GM19328 (cell line): ENCODE results near the gene AGRN.
"Not testable (repeated sequence)": the region's sequence is repeated elsewhere in the genome, so short reads cannot be mapped to it uniquely, and the experiment has no call there.

Source experiments
- ATAC-seq: cut with Tn5 transposase; IDR thresholded peaks from one replicate; pipeline ENCODE4 v1.9.1; 2021; ENCODE audit warnings: mild to moderate bottlenecking, moderate library complexity; ENCODE audit not compliant: unreplicated experiment

Gene AGRN

GRCh38 chr1:1075148-1075935 lies 55.4 kb downstream of the AGRN start:
- ATAC-seq: no peak

DNA sequence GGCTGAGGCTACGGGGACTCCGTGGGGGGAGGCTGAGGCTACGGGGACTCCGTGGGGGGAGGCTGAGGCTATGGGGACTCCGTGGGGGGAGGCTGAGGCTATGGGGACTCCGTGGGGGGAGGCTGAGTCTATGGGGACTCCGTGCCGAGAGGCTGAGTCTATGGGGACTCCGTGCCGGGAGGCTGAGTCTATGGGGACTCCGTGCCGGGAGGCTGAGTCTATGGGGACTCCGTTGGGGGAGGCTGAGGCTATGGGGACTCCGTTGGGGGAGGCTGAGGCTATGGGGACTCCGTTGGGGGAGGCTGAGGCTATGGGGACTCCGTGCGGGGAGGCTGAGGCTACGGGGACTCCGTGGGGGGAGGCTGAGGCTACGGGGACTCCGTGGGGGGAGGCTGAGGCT lies 57.5 kb downstream of the AGRN start:
- ATAC-seq: not testable (repeated sequence)

- no peak for ATAC-seq
Observed at GRCh38 chr1:1079408-1080121, 59.6 kb downstream of the AGRN start.

DNA sequence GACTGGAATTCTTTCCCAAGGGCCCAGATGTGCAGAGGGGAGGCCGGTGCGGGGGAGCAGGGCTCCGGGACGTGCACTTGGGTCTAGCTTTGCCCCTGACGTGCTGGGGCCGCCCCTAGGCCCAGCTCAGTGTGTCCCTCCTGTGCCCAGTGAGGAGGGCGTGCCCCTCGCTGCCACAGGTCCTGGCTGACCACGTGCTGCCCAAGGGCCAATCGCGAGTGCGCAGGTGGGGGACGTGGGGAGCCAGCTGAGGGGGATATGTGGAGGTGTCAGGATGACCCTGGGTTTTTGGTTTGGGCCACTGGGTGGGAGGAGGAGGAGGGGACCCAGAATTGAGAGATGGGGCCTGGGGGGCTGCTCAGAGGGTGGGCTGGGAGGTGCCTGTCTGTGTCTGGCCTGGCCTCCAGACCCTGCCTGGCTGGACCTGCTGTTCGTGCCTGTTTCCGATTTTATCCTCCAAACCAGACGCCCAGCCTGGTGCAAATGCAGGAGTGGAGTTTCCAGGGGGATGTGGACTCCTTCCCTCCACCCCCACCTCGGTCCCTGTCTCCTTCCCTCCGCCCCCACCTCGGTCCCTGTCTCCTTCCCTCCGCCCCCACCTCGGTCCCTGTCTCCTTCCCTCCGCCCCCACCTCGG lies 60.3 kb downstream of the AGRN start:
- no peak for ATAC-seq

- no peak for ATAC-seq
Observed at GRCh38 chr1:1080951-1081310, 61.0 kb downstream of the AGRN start.

DNA sequence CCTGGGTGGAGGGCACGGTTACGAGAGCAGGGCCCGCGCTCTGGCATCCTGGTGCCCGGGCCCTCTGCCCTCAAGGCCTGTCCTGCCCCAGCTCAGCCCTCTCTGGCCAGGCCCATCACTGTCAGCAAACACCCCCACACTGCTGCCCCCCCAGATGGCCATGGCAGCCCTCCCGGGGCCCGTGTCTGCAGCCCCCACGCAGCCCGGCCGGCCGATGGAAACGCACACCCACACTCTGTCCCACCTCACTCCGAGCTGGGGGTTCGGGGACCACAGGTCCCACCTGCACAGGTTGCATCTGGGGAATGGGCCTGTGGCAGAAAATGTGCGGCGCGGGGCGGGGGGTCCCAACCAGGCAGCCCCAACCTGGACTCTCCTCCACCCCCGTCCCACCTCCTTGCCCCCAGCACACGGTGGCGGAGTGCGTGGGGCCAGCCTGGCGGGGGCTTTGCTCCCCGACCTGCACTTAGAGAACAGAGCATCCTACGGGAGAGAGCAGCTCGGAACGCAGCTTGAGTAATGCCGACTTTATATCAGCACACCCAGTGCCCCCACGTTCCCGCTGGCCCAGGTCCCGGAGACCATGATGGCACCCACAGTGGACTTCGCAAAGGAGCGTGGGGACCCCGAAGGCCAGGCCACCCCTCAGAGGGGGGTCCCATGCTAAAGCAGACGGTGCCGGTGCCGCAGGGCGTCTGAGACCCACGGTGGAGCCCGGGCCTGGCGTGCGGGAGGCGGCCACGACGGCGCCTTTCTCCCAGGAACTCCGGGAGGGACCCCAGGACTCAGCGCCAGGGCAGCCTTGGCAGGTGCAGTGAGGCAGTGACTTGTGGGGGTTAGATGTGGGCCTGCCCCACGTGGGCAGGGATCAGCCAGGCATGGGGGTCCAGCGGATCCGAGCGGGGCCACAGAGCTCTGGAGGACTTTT lies 61.7 kb downstream of the AGRN start:
- no peak for ATAC-seq

DNA sequence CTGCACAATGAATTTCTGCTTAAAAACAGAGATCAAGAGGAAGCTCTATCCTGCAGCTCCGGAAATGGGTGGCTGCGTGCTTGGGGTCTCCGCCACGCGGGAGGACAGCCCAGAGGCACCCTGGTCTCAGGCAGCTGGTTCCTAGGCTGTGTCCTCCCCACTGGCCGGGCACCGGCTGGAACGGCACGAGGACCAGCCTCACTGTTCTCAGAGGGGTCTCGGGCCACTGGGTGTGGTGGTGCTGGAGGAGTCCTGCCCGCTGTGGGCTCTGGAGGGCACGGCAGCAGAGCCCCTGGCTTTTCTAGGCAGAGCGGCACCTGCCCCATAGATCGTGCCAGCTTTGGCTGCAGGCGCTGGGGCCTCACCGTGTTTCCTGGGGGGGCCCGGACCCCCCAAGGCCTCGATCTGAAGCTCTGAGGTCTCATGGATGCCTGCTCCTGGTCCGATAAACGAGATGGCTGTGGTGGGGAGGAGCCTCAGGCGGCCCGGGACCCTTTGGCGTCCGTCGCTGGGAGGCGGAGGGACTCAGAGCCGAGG lies 62.4 kb downstream of the AGRN start:
- no peak for ATAC-seq

DNA sequence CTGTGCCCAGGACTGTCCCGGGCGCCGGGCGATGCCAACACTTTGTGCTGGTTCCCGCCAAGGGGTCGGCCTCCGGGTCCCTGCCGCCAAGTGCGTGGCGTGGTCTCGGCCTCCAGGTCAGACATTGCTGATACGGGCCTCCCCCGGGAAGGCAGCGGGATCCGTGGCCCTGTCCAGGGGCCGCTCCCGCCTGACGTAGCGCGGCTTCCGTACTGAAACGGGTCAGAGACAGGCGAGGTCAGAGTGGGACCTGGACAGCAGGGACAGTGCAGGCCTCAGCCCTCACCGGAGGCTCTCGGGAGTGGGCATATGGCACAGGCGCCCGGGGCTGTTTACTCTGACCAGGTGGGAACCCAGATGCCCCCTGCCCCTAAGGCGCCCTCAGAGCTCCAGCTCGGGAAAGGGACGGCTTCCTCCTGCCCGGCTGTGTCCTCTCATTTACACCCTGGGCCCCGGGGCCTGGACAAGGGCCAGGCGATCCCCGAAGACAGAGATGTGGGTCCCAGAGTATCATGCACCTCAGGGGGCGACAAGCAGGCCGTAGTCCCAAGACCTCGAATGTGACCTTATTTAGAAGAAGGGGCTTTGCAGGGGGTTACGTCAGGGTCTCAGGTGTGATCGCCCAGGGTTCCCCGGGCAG lies 63.0 kb downstream of the AGRN start:
- ATAC-seq: no peak

DNA sequence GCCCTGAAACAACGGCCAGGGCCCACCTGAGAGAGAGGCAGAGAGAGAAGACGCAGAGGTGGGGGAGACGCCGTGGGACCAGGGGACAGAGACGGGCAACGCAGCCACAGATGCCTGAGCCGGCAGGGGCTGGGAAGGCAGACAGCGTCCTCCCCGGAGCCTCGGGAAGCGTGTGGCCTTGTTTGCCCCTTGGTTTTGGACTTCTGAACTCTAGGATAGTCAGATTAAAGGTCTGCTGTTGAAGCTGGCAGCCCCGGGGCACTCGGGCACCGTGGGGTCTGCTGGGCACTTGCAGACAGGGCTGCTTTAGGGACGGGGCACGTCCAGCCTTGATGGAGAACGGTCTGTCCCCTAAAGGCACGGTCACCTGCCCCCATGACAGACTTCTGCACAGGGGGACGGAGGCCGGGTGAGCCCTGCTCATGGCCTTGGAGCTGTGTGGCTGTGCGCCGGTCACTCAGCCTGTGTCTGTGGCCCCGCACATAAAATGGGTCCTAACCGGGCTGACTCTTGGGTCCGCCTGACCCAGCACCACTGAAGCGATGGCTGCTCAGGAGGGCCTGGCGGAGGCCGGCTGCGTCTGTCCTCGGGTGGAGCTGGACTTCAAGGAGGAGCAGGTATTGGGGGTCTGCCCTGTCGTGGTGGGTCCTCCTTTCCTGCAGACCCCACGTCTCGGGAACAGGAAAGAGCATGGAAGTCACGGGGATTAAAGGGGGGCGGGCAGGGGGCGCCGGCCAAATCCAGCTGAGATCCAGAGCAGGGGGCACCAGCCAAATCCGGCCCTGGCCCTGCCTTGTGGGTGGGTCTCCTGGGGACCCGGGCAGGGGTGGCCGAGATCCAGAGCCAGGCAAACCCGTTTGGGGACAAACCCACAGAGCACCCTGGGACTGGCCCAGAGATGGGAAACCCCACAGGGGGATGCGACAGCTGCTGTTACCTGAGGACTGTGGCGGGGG lies 63.8 kb downstream of the AGRN start:
- no peak for ATAC-seq

DNA sequence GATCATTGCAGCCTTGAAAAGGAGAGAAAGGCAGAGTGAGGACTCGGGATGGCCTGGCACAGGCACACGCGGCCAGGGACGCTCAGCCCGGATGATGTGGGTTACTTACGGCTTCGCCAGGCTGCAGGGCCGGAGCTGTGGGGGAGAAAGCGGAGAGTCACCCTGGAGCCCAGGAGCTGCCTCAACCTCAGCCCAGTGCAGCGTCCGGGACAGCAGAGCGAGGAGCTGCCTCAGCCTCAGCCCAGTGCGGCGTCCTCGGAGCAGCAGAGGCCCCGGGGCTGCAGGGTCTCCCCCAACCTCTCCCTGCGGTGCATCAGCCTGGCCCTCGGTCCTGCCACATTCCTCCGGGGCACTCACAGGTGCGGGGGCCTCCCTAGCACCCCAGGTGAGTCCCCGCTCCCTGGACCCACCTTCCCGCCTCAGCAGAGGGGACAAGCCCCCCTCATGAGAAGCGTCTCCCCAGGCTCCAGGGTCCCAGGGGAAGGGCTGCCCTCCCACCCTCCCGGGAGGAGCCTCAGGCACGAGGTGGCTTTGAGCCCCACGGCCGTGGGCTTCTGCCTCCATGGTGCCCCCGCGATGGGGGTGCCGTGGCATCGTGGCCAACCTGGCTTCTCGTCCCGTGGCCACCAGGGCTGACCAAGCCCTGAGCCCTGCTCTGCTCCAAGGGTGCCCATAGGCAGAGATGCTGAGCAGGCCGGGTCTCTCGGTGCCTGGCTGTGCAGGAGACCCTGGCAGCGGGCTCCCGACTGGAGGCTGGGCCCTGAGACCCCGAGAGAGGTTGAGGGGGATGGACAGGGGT lies 64.7 kb downstream of the AGRN start:
- ATAC-seq: no peak

- ATAC-seq: no peak
Observed at GRCh38 chr1:1085171-1085841, 65.4 kb downstream of the AGRN start.

DNA sequence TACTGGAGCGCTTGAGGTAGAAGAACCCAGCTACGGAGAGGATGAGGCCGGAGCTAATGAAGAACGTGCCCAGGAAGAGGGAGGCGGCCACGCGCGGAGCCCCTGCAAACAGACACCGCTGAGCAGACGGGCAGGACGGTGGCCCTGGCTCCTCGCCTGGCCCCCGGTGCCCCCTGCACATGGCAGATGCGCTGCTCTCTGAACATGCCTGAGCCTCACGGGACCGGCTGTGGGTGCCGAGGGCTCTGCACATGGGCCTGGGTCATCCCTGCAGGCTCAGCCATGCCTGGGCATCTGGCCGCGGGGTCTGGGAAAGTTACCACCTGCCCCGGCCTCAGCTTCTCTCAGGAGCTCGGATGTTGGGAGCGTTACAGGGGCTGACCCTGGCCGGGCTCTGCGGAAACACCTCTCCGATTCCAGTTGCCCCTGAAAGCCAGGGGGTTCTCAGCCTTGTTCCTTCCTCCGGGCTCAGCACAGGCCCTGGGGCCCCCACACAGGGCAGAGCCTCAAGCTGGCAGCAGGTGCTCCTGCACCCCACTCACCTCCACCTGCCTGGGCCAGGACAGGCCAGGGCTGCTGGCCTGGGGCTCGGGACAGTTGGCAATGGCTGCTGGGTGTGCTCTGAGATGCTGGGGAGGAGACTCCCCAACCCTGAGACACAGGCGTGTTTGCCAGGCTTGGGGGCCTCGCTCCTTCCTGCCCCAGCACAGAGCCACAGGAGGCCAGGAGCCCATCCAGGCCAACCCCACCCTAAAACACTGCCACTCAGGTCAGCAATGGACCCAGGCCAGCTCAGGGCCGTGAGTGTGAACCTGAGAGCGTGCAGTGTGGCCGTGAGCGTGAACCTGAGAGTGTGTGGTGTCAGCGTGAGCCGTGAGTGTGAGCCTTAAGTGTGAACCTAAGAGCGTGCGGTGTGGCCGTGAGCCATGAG lies 66.3 kb downstream of the AGRN start:
- no peak for ATAC-seq

DNA sequence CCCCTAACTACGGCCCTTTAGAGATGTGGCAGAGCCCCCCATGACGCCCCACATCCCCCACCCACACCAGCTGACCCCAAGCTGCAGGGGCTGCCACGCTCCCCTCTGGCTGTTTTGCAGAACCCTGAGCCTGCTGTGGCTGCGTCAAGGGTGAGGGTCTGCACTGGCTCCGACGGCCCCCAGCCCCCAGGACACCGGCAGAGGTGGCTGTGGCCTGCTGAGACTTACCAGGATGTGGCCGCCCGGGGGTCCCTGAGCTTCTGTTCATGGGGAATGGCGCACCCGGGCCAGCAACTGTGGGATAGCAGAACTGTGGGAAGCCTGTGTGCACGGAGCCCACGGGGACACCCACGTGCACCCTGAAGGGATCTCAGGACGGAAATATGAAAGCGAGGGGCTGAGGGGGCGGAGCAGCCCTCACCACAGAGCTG lies 67.0 kb downstream of the AGRN start:
- ATAC-seq: no peak

DNA sequence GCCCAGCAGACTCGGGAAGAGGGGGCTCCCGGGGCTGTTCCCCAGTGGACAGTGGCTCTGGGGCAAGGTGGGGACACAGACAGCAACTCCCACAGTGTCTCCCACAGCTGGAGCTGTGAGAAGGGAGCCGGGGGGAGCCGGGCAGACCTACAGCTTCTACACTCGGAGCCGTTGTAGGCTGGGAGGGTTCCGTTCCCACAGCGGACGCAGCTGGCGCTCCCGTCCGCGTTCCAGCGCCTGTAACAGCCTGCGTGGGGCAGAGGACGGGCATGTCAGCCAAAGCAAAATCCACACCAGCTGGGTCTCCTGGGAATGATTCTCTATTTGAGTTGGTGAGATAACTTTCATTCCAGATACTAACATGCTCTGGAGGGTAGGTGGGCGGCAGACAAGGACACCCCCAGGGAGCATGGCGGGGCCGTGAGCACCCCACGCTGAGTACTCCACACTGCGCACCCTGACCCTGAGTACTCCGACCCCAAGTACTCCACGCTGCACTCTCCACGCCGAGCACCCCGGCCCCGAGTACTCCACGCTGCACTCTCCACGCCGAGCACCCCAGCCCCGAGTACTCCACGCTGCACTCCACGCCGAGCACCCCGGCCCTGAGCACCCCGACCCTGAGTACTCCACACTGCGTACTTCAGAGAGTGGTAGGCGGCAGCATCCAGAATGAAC lies 67.6 kb downstream of the AGRN start:
- ATAC-seq: no peak

DNA sequence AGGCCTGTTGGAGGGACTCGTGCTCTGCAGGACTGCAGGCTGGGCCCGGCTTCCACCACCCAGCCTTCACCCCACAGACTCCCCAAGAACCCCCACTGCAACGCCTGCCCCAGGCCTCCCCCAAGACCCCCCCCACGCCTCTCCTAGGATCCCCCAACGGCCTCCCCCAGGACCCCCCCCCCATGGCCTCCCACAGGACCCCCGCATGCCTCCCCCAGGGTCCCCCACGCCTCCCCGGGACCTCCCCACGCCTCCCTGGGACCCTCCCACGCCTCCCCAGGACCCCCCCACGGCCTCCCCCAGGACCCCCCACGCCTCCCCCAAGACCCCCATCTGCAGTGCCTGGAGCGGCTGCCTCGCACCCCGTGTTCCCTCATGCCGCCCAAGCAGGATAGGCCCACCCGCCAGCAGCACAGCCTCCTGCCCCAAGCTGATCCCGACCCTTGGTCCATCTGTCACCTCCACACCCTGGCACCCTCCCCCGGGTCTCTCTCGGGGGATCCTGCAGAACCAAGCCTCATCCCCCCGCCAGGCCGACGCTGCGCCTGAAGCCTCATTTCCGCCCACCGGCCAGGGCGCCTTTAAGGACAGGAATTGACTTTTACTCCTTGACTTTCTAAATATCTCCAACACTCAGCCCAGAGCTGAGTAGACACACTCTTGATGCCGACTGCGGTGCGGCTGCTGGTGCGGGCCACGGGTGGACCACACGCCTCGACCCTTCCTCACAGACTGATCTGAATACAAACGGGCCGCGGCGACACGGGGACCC lies 68.3 kb downstream of the AGRN start:
- ATAC-seq: no peak
